Activated CD4-positive, alpha-beta T cell treated with anti-CD3 and anti-CD28 coated beads, Interleukin-2, Interleukin-4, amounts not matched to agents 100 ng/mL and 50 ng/mL, durations not matched to agents 16 hours and 8 hours (primary cell): Measurements from ENCODE around the gene ERMARD.

Experiments used
- DNase-seq: peaks from one replicate; pipeline ENCODE4 v3.0.0-alpha.2; 2020; ENCODE audit warnings: low spot score

ERMARD gene

DNA sequence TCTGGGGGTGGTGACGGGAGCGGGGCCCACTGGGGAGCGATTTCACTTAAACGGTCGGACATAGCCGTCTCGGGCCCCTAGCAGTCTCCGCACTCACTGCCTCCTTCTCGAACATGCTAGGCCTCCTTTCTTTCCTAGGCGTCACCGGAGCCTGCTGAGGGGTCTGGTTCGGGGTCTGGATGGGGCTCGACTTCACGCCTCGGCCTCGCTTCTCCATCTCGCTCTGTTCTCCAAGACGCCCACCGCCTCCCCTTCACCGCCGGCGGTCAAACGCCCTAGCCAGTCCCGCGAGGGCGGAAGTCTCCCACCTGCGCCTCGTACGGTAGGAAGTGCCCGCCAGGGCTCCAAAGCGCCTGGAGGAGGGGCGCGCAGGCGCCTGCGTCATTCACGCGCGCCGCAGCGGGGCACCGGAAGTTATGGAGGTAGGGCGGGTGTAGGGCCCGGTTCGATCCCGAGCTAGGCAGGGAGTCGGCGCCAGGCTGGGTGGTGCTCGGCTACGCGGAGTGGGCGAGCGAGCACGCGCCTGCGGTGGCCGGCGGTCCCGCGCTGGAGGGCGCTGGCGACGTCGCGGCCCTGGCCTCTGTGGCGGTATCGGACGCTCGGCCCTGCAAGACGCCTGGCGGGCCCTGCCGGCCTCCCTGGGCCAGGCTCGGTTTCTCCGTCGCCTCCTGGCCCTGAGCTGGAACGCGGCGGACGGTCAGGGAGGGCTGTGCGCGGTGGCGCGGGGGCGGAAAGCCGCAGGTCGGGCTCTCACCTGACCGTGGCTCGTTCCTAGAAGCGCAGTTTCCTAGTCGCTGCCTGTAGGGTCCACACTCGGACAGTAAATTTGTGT, at the start of gene ERMARD, which contains the start of gene DYNLT2:
ERMARD (plus strand) TSS at position 381 of the 832 bp plus-strand sequence; CDS start at position 417, 36 bp downstream.
DYNLT2 (minus strand) TSS at position 331 of the 832 bp plus-strand sequence; CDS start at position 217, 114 bp downstream.
- DNase-seq, result peak; percentile 94

DNA sequence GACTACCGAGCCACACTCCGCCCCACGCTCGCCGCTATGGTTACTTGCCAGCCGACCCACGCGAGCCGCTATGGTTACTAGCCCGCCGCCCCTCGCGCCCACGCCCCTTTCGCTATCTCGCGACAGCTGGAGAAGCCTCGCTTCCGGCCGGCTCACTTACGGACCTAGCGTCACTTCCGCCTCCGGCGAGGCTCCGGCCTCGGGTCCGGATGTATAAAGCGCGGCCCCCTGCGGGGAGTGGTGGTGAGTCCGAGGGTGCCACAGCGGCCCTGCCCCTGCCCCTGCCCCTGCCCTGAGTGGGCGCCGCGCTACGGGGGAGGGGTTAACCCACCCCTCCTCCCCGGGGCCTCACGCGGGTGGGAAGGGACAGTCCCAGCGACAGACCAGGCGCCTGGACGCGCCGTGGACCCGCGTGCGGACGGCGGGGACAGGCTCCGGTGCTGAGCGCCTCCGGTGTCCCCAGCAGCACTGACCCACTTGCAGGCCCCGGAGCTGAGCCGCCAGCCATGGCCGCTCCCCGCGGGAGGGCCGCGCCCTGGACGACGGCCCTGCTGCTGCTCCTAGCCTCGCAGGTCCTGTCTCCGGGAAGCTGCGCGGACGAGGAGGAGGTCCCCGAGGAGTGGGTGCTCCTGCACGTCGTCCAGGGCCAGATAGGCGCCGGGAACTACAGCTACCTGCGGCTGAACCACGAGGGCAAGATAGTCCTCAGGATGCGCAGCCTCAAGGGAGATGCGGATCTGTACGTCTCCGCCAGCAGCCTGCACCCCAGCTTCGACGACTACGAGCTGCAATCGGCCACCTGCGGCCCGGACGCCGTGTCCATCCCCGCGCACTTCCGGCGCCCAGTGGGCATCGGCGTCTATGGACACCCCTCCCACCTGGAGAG, 49.2 kb upstream of the ERMARD start, which contains the start of the genes C6orf120 and WDR27:
C6orf120 (plus strand) TSS at position 173 of the 886 bp plus-strand sequence; CDS start at position 507, 334 bp downstream.
WDR27 (minus strand) TSS at position 76 of the 886 bp plus-strand sequence. CDS start 13,024 bp downstream, outside the sequence.
- peak; percentile 98 for DNase-seq

DNA sequence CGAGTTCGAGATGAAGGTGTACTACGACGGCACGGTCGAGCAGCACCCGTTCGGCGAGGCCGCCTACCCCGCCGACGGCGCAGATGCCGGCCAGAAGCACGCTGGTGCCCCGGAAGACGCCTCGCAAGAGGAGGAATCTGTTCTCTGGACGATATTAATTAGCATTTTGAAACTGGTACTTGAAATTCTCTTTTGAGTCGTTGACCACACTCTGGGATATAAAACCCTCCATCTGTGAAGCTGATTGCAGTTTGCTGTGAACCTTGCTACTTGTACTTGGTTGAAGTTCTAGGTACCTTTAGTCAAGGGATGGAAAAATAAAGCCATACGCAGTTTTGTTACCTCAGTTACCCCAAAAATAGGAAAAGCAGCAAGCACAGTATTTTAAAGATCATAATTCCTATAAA, 48.6 kb upstream of the ERMARD start:
- no peak for DNase-seq

GRCh38 chr6:169707772-169708171, 43.6 kb upstream of the ERMARD start:
- DNase-seq, result no peak

GRCh38 chr6:169709293-169709692, 42.1 kb upstream of the ERMARD start:
- DNase-seq, result no peak

GRCh38 chr6:169710009-169710408, 41.4 kb upstream of the ERMARD start:
- no peak for DNase-seq

- no peak for DNase-seq
These were observed 37.2 kb upstream of the ERMARD start for GRCh38 chr6:169714178-169714577.

DNA sequence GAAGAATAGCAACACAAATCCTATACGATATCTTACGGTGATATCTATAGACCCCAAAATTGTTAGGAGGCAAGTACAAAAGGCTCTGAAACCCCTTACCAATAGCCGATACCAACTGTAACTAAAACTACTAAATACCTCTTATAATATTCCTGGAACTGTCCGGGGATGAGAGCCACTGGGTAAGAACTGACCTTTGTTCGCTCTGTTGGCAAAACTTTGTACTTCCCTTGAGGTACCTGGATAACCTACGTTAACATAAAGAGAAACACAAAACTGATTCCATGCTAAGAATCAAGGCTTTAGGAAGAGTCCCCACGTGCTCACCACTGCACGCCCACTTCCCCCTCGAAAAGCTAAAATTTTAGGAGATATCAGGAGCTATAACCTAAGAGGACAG, 36.8 kb upstream of the ERMARD start:
- DNase-seq, result no peak

DNA sequence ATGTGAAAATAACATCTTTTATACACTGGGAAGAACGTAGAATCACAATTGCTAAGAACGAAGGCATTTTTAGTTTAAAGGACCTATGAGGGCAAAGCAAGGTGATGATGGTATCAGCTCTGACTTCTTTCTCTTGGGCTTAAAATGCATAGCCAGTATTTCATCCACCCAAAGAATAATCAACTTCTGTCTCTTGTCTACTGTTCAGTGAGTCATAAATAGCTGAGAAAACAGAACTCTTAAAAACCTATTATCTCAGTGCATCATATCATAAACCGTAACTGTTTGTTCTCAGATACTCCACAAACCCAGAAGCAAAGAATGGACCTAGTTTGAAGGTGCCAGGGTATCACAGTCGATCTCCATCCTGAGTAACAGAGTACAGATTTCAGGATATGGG, 32.3 kb upstream of the ERMARD start:
- no peak for DNase-seq

DNA sequence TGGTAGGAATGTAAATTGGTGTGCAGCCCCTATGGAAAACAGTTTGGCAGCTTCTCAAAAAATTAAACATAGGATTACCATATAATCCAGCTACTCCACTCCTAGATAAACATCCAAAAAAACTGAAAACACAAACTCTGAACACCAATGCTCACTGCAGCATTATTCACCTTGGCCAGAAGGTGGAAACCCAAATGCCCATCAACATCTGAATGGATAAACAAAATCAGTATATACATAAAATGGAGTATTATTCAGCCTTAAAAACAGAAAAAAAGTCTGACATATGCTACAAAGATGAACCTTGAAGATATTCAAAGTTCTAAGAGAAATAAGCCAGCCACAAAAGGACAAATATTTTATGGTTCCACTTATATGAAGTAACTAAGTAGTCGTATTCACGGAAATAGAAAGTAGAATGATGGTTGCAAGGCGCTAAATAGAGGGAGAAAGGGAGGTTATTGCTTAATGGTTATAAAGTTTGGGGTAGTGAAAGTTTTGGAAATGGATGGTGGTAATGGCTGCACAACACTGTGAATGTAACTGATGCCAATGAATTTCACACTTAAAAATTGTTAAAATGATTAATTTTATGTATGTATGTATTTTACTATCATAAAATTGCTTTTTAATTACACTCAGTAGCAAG, 31.1 kb upstream of the ERMARD start:
- no peak for DNase-seq

DNA sequence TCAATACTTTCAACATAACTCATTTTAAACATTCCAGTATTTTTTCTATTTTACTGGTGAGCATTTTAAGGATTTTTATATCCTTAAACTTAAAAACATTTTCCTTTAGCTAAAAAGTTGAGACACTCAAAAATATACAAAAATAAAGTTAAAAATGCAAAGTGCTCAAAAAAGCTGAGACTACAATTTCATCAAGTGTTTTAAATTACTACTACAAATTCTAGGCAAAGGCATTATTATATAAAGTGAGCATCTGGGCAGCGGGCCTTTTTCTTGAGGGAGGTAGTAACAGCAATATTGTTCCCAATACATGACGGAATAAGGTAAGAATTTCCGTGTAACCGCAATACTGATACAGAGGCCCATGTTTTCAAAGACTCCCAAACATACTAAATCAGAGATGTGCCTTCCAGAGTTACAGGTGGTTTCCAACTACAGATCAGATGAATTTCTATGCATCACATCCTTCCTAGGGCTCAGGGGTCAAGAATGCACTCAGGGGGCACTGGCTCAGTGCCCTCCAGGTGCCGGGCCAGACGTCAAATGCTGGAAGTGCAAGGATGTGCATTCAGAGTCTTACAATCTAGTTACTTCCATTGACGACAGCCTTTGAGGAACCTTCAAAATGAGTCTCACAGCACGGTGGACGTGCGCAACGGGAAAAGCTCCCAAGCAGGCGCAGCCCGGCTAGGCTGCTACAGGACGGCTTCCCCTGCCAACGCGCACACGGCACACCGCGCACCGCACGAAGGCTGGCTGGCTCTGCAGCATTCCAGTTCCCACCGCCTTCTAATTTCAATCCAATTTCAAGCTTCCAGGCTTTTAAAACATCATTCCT, 28.8 kb upstream of the ERMARD start:
- peak; percentile 17 for DNase-seq

GRCh38 chr6:169723200-169723909, 28.1 kb upstream of the ERMARD start:
- DNase-seq, result peak; percentile 42

GRCh38 chr6:169723991-169724493, 27.4 kb upstream of the ERMARD start:
- peak; percentile 11 for DNase-seq

GRCh38 chr6:169724494-169725124, 26.8 kb upstream of the ERMARD start, which contains the start of gene PHF10:
TSS of gene PHF10 (minus strand) at chr6:169724500. CDS start at chr6:169723931, 569 bp downstream.
- peak; percentile 65 for DNase-seq

GRCh38 chr6:169725125-169726048, 26.0 kb upstream of the ERMARD start:
- DNase-seq, result no peak

DNA sequence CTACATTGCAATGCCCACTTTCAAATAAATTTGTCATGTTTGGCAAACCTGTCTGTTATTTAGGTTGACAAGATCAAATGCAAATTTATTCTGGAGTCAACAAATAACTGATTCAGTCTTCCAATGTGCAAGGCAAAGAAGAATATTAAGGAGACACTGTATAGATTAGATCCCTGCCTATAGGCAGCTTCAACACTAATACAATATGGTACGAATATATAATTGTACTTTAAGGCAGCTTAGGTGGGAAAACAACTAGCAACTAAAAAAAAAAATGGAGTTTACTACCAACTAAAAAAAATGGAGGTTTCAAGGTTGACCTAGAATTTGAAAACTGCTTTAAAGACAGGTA, 25.4 kb upstream of the ERMARD start:
- no peak for DNase-seq

- no peak for DNase-seq
These were observed 24.5 kb upstream of the ERMARD start for GRCh38 chr6:169726963-169727362.

- no peak for DNase-seq
These were observed 21.5 kb upstream of the ERMARD start for GRCh38 chr6:169729961-169730360.
